Measurements from ENCODE around the gene PODXL.
A peak's percentile ranks its signal among the peaks of the same experiment; 100 is the strongest.

Gene PODXL

DNA sequence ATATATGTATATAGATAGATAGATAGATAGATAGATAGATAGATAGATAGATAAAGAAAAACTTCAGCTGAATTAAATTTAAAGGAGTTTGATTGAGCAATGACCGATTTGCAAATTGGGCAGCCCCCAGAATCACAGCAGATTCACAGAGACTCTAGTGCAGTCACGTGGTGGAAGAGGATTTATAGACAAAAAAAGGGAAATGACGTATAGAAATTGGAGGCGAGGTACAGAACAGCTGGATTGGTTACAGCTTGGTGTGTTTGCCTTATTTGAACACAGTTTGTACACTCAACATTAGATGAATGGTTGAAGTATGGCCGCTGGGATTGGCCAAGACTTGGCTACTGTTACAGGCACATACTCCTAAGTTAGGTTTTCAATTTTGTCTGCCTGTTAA is 8.2 kb upstream of the PODXL start:
- DNase-seq (ENCODE audit: low spot score) = no peak

DNA sequence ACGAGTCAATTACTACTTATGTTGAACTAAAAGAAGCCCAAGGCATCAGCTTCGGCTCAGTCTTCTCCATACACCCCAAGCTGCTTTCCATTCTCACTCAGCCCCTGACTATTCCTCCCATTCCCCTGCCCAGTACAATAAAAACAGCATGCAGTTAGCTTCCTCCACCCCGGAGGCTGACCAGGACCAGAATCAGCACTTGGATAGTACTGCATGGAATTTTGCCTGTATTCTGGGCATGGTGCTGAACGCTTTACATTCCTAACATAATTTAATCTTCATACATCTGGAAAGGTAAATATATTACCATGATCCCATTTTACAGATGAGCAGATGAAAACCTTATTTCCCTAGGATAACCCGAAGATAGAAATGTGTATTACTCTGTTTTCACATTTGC is 7.5 kb upstream of the PODXL start:
- no peak for DNase-seq (ENCODE audit: low spot score)

DNA sequence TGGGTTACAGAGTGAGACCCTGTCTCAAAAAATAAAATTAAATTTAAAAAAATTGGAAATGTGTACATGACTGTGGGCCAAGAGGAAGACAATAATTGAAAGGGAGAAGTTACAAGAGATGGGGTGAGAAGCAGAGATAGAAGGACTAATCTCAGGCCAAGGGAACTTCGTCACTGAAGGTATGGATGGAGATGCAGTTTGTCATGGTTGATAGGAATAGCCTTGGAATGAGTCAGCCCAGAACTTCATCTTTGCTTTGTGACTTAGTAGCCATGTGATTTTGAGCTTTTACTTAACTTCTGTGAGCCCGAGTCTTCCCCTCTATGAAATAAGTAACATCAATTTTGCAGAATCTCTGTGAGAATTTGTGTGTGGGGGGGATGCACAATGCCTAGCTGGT is 6.5 kb upstream of the PODXL start:
- DNase-seq (ENCODE audit: low spot score) = no peak

GRCh38 chr7:131560061-131560460 is 3.6 kb upstream of the PODXL start:
- DNase-seq (ENCODE audit: low spot score) = no peak

GRCh38 chr7:131557652-131558385 is 1.4 kb upstream of the PODXL start:
- DNase-seq (ENCODE audit: low spot score) = no peak

- no peak for DNase-seq (ENCODE audit: low spot score)
Observed at GRCh38 chr7:131556909-131557651, 652 bp upstream of the PODXL start.

DNA sequence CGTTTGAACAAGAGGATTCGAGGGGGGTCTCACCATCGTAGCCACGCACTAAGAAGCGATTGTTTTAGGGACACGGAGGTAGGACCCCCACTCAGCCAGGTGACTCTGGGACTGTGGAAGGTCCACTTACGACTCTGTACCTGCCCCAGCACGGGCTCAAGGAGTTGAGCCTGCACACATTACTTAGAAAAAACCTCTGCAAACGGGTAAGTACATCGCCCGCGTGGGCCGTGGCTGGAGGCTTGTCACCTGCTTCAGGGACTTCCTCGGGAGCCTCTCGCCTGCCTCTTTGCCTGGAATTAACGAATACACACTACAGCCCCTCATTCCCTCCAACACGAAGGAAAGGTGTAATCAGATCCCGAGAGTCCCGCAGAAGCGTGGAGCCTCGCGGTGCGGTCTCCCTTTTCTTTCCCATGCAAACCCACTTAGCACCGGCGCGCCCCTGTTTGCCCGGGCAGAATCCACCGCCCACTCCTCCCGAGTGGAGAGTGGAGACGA is 826 bp downstream of the PODXL start:
- DNase-seq (ENCODE audit: low spot score) = no peak

- DNase-seq (ENCODE audit: low spot score) = no peak
Observed at GRCh38 chr7:131554880-131555516, 1.4 kb downstream of the PODXL start.

DNA sequence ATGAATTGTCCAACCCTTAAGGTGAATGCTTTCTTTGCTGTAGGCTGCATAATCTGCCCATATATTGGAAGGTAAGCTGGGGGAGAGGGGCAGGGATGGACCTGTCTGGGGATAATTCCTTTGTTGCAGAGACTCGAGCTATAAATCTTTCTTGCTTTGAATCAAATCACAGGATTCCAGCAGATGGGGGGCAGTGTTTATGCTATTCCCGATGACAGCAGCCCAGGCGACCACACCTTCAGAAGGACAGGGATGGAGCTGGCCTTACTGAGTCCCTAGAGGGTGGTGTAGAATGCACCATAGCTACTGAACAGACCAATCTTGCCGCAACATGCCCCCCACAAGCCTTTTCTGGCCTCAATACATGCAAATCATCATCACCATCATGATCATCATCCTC is 2.5 kb downstream of the PODXL start:
- no peak for DNase-seq (ENCODE audit: low spot score)

GRCh38 chr7:131552053-131552452 is 4.4 kb downstream of the PODXL start:
- no peak for DNase-seq (ENCODE audit: low spot score)

DNA sequence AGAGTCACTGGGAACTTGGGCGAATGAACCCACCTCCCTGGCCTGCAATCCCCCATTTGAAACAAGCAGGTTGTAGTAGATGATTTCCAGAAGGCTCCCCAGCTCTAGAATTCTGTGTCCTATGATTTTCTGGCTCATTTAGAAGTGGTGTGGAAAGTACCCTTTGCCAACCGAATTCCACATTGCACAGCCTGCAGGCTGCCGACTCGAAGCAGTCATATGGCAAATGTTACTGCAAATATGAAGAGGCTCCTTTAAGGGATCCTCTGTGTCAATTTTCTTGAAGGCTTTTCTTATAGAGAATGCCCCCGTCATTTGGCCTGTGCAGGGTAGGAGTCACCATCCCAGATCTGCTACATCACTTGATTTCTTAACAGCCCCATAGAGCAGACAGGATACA is 5.6 kb downstream of the PODXL start:
- DNase-seq (ENCODE audit: low spot score) = no peak

- DNase-seq (ENCODE audit: low spot score) = no peak
Observed at GRCh38 chr7:131548371-131548770, 8.1 kb downstream of the PODXL start.

DNA sequence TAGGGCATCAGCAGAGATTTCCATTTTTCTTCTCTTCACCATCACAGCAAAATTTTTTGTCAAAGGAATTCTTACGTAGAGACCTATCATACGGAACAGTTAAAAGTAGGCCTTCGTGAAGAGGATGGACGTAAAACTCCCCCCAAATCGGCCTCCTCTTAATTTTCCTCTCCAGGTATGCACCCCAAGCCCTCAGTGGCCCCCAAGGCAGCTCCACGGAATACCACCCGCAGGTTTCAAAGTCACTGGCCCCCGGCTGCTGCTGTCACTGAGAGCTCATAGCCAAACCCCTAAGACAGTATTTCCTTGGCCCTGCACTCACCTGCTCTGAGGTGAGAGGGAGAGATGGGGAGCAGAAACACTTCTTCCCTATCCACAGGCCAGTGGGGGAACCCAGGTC is 8.8 kb downstream of the PODXL start:
- no peak for DNase-seq (ENCODE audit: low spot score)

DNA sequence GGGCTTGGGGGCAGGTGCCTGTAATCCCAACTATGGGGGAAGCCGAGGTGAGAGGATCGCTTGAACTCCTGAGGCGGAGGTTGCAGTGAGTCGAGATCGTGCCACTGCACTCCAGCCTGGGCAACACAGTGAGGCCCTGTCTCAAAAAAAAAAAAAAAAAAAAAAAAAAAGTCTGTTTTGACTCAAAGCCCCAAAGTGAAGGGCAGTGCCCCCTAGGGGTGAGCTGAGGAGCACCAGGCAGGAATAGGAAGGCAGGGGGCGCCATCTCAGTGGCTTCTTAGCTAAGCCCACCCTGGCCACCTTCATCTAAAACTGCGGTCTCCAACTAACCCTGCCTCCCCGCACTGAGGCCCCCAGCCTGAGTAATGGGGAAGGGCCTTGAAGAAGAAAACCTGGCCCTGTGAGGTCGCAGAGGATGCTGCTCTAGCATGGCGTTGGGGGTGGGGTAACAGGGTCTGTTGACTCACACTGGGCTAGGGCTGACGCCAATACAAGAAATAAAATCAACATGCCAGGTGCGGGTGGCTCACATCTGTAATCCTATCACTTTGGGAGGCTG is 9.8 kb downstream of the PODXL start:
- DNase-seq (ENCODE audit: low spot score) = peak; percentile 38

GRCh38 chr7:131546126-131546525 is 10.3 kb downstream of the PODXL start:
- DNase-seq (ENCODE audit: low spot score) = no peak

DNA sequence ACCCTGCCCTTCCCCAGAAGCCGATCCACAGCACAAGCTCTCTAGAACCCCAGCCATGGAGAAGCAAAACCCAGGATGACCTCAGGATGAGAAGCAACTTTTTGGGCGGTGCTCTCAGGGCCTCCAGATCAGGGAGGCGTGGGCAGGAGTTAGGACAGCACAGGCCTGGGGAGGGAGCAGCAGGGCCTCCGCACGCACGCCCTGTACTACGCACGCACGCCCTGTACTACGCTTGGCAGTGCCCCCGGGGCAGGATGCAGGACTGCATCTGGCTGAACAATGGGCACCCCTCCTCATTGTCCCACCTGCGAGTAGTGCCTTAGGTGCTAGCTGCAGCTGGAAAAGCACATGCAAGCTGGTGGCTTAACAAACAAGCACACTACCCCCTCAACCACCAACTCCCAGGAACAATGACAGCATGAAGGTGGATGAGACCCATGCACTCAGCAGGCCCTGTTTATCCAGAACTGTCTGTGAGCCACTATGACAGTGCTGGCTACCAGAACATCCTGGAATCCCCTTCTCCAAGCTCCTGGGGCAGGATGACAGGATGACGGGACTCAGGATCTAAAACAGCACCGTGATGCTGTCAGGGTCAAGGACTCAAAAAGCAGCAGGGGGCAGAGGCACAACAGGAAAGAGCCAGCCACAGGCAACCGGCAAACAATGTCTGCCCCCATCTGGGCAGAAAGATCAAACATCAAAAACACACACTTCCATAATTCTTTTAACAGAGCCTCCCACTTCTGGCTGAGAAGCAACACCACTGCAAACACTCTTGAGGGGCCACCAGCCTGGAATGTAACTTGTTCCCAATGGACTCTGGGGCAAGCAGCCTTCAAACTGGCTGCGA is 11.8 kb downstream of the PODXL start:
- no peak for DNase-seq (ENCODE audit: low spot score)

GRCh38 chr7:131544021-131544420 is 12.4 kb downstream of the PODXL start:
- no peak for DNase-seq (ENCODE audit: low spot score)

DNA sequence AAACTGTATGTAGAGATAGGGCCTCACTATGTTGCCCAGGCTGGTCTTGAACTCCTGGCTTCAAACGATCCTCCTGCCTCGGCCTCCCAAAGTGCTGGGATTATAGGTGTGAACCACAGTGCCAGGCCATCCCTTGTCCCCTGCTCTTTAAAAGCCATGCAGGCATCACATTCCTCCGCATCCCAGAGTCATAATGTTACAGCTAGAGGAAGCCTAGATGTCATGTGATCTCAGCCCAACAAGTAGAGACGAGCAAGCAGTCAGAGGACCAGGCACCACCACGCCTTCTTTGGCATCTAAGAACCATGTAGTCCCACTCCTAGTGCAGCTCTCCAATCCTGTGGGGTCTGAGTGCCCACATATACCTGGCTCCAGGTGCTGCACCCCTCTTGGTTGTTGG is 13.1 kb downstream of the PODXL start:
- DNase-seq (ENCODE audit: low spot score) = no peak

DNA sequence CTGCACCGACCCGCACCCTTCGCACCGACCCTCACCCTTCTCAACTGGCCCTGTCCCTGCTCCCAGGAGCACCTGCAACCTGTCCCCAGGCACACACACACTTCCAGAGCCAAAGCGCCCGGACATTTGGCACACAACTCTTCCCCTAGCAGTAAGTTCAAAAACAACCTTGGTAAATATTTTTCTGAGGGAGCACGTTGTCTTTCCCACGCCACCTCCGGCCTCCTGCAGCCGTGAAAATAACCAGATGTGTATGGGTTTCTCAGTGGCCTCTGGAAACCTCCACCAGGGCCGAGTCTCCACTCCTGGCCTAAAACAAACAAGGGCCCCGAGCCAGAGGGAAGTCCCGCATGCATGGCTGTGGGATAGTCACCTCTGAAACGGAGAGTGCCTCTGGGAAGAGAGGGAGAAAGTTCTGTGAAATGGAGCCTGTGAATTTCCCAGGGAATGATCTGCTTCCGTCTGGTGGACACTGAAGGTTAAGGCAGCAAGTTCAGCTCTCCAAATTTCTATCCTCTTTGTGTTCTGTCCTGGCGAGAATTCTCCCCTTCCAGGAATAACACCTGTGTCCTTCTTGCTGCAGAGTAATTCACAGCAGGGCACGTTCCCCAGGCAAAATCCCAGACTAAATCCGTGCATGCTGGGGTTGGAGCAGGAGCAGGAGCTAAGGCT is 15.8 kb downstream of the PODXL start:
- DNase-seq (ENCODE audit: low spot score) = no peak

- DNase-seq (ENCODE audit: low spot score) = no peak
Observed at GRCh38 chr7:131538813-131539179, 17.6 kb downstream of the PODXL start.

GRCh38 chr7:131538071-131538812 is 18.2 kb downstream of the PODXL start:
- no peak for DNase-seq (ENCODE audit: low spot score)
